Measurements from ENCODE around the gene ZNF532.

GRCh38 chr18:58937071-58937886, 72.6 kb downstream of the ZNF532 start:
- no peak for TF ChIP-seq EZH2 (IDR thresholded peaks at IDR 0.05; ENCODE audit: borderline replicate concordance, low read length)
- TF ChIP-seq, protein P1, sequence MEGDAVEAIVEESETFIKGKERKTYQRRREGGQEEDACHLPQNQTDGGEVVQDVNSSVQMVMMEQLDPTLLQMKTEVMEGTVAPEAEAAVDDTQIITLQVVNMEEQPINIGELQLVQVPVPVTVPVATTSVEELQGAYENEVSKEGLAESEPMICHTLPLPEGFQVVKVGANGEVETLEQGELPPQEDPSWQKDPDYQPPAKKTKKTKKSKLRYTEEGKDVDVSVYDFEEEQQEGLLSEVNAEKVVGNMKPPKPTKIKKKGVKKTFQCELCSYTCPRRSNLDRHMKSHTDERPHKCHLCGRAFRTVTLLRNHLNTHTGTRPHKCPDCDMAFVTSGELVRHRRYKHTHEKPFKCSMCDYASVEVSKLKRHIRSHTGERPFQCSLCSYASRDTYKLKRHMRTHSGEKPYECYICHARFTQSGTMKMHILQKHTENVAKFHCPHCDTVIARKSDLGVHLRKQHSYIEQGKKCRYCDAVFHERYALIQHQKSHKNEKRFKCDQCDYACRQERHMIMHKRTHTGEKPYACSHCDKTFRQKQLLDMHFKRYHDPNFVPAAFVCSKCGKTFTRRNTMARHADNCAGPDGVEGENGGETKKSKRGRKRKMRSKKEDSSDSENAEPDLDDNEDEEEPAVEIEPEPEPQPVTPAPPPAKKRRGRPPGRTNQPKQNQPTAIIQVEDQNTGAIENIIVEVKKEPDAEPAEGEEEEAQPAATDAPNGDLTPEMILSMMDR (conservative IDR thresholded peaks at IDR 0.05 in 1 of 2, IDR thresholded peaks at IDR 0.05 in 1 of 2; ENCODE audit: extremely low read depth in 1 of 2, insufficient read depth in 1 of 2, low read depth in 1 of 2, low read length in 2 of 2): no peak
